Neural cell (in vitro differentiated cells): Measurements from ENCODE around the gene TSSK1B. TPM values are rescaled to one million over a fixed set of nuclear protein-coding genes. Genes with fewer than 3 reads are reported as not detected.

Experiments used
- H2AFZ ChIP-seq: fragments of 200-600, 300-800 bp; sonication (generic), shearing (Covaris generic); 2 replicates; pipeline ENCODE4 v1.6.0; 2014; ENCODE audit warnings: low read depth, mild to moderate bottlenecking, antibody characterized with exemption, low read length, moderate library complexity
- H3F3A ChIP-seq: fragments of 200-600 bp; shearing (Covaris generic); 2 replicates; pipeline ENCODE4 v1.6.1; 2016; ENCODE audit warnings: mild to moderate bottlenecking, moderate library complexity, mixed read lengths, antibody characterized with exemption, low read length; ENCODE audit not compliant: insufficient read depth, poor library complexity, severe bottlenecking
- H3K27ac ChIP-seq: fragments of 200-600, 300-800 bp; sonication (generic), shearing (Covaris generic); 2 replicates; pipeline ENCODE4 v1.5.1; 2014; ENCODE audit warnings: mild to moderate bottlenecking, low read length, moderate library complexity
- H3K27me3 ChIP-seq: fragments of 300-800, 200-600 bp; sonication (generic), shearing (Covaris generic); 2 replicates; pipeline ENCODE4 v1.6.0; 2014; ENCODE audit warnings: mild to moderate bottlenecking, low read depth, low read length, moderate library complexity; ENCODE audit not compliant: insufficient read depth
- H3K36me3 ChIP-seq: fragments of 300-800, 200-600 bp; sonication (generic), shearing (Covaris generic); 2 replicates; pipeline ENCODE4 v1.5.1; 2014; ENCODE audit warnings: mild to moderate bottlenecking, antibody characterized with exemption, low read length, moderate library complexity; ENCODE audit not compliant: insufficient read depth
- H3K4me2 ChIP-seq: fragments of 300-800, 200-600 bp; sonication (generic), shearing (Covaris generic); 2 replicates; pipeline ENCODE4 v1.6.0; 2014; ENCODE audit warnings: mild to moderate bottlenecking, low read length
- H3K4me3 ChIP-seq: fragments of 300-800, 200-600 bp; sonication (generic), shearing (Covaris generic); 2 replicates; pipeline ENCODE4 v1.5.1; 2014; ENCODE audit warnings: mild to moderate bottlenecking, low read length, moderate library complexity
- H3K79me2 ChIP-seq: fragments of 200-600 bp; shearing (Covaris generic); replicated peaks from 2 replicates; pipeline ENCODE4 v1.6.0; 2014; ENCODE audit warnings: mild to moderate bottlenecking, low read length, moderate library complexity; ENCODE audit not compliant: insufficient read depth
- H3K9ac ChIP-seq: fragments of 300-800, 200-600 bp; sonication (generic), shearing (Covaris generic); 2 replicates; pipeline ENCODE4 v1.6.1; 2016; ENCODE audit warnings: mild to moderate bottlenecking, low read length, mixed read lengths
- H3K9me2 ChIP-seq: fragments of 200-600 bp; shearing (Covaris generic); 2 replicates; pipeline ENCODE4 v1.6.1; 2016; ENCODE audit warnings: mild to moderate bottlenecking, low read length, mixed read lengths; ENCODE audit not compliant: insufficient read depth
- H3K9me3 ChIP-seq: fragments of 200-600, 300-800 bp; sonication (generic), shearing (Covaris generic); 2 replicates; pipeline ENCODE4 v1.6.1; 2016; ENCODE audit warnings: mild to moderate bottlenecking, mixed run types, low read length, moderate library complexity, mixed read lengths
- H4K20me1 ChIP-seq: fragments of 200-600 bp; shearing (Covaris generic); 2 replicates; pipeline ENCODE4 v1.6.1; 2016; ENCODE audit warnings: mild to moderate bottlenecking, mixed run types; ENCODE audit not compliant: insufficient read depth
- CTCF ChIP-seq: fragments of 450-650 bp; IDR thresholded peaks from 2 replicates; pipeline ENCODE4 v1.5.1; 2014; ENCODE audit warnings: antibody characterized with exemption, mild to moderate bottlenecking, moderate library complexity; ENCODE audit not compliant: poor library complexity, severe bottlenecking
- EP300 ChIP-seq: fragments of 450-650 bp; conservative IDR thresholded peaks from 2 replicates; pipeline ENCODE4 v1.6.1; 2014; ENCODE audit warnings: antibody characterized with exemption, mild to moderate bottlenecking, moderate library complexity; ENCODE audit not compliant: poor library complexity, severe bottlenecking
- EZH2 ChIP-seq: fragments of 200-600, 300-800 bp; shearing (Covaris generic), sonication (generic); IDR thresholded peaks from 2 replicates; pipeline ENCODE4 v1.6.1; 2014; ENCODE audit warnings: antibody characterized with exemption, low read length, borderline replicate concordance, mild to moderate bottlenecking; ENCODE audit not compliant: insufficient read depth, poor library complexity, severe bottlenecking
- MXI1 ChIP-seq: fragments of 450-650 bp; conservative IDR thresholded peaks from 2 replicates; pipeline ENCODE4 v1.6.1; 2014; ENCODE audit warnings: antibody characterized with exemption, mild to moderate bottlenecking; ENCODE audit not compliant: poor library complexity, severe bottlenecking
- POLR2AphosphoS5 ChIP-seq: IDR thresholded peaks from 2 replicates; pipeline ENCODE4 v1.6.1; 2012
- RAD21 ChIP-seq: fragments of 450-650 bp; conservative IDR thresholded peaks from 2 replicates; pipeline ENCODE4 v1.6.1; 2014; ENCODE audit warnings: antibody characterized with exemption, mild to moderate bottlenecking, moderate library complexity
- REST ChIP-seq: IDR thresholded peaks from 2 replicates; pipeline ENCODE4 v1.6.1; 2012; ENCODE audit warnings: borderline replicate concordance
- SMC3 ChIP-seq: fragments of 450-650 bp; conservative IDR thresholded peaks from 2 replicates; pipeline ENCODE4 v1.6.1; 2014; ENCODE audit warnings: antibody characterized with exemption, mild to moderate bottlenecking, moderate library complexity; ENCODE audit not compliant: poor library complexity
- TAF1 ChIP-seq: IDR thresholded peaks from 2 replicates; pipeline ENCODE4 v1.6.1; 2012; ENCODE audit warnings: low read depth
- polyA minus RNA-seq: library from RNA; depleted of rRNA, polyadenylated mRNA; stranded (reverse); fragments of >200 nt; gene quantifications from 2 replicates; pipeline ENCODE4 v1.2.3, GENCODE V29; 2014
- polyA plus RNA-seq: library from polyadenylated mRNA; depleted of rRNA; stranded (reverse); fragments of >200 nt; gene quantifications from 2 replicates; pipeline ENCODE4 v1.2.3, GENCODE V29; 2014

The TSSK1B gene
- not detected in 2 replicates for polyA plus RNA-seq
- not detected in 2 replicates for polyA minus RNA-seq

GRCh38 chr5:113434889-113435288, at the start of gene TSSK1B:
Gene TSSK1B, minus strand, starts transcription at chr5:113434989. Its CDS starts 150 bp downstream, at chr5:113434839.
- no peak for TF ChIP-seq REST
- no peak for TF ChIP-seq EP300
- TF ChIP-seq RAD21 = no peak
- TF ChIP-seq POLR2AphosphoS5 = no peak
- no peak for TF ChIP-seq MXI1
- no peak for TF ChIP-seq TAF1
- no peak for TF ChIP-seq CTCF
- TF ChIP-seq EZH2 = no peak
- no peak for TF ChIP-seq SMC3
- no peaks in the 10 kb centered on the region for H3K27me3 ChIP-seq
- no peaks in the 10 kb centered on the region for H3K9me3 ChIP-seq
- H3K27ac ChIP-seq = no peak within 1 kb of the TSS
- H3F3A ChIP-seq = no peaks in the 10 kb centered on the region
- no peak within 1 kb of the TSS for H3K4me2 ChIP-seq
- H3K79me2 ChIP-seq = no peaks in the 10 kb centered on the region
- H4K20me1 ChIP-seq = no peaks in the 10 kb centered on the region
- no peaks in the 10 kb centered on the region for H3K9me2 ChIP-seq
- H3K9ac ChIP-seq = no peak within 1 kb of the TSS
- H3K36me3 ChIP-seq = no peaks in the 10 kb centered on the region
- H3K4me3 ChIP-seq = no peak within 1 kb of the TSS
- no peak within 1 kb of the TSS for H2AFZ ChIP-seq

- no peaks in the 10 kb centered on the region for H3K27me3 ChIP-seq
- TF ChIP-seq MXI1 = no peak
- no peak for TF ChIP-seq EP300
- TF ChIP-seq CTCF = no peak
- TF ChIP-seq POLR2AphosphoS5 = no peak
- no peak for TF ChIP-seq REST
- no peak for TF ChIP-seq EZH2
- no peaks in the 10 kb centered on the region for H3K9me2 ChIP-seq
- H4K20me1 ChIP-seq = no peaks in the 10 kb centered on the region
- no peak overlapping the region for H3K4me3 ChIP-seq
- H3F3A ChIP-seq = no peaks in the 10 kb centered on the region
- H3K27ac ChIP-seq = no peak overlapping the region
- H3K9ac ChIP-seq = no peak overlapping the region
- H3K4me2 ChIP-seq = no peak overlapping the region
- H2AFZ ChIP-seq = no peak overlapping the region
- H3K79me2 ChIP-seq = no peaks in the 10 kb centered on the region
- H3K9me3 ChIP-seq = no peaks in the 10 kb centered on the region
- H3K36me3 ChIP-seq = no peaks in the 10 kb centered on the region
These were observed 45.5 kb upstream of the TSSK1B start for GRCh38 chr5:113480243-113480642.
